Measurements from ENCODE around the gene CSH1.
"Not testable (repeated sequence)": the region's sequence is repeated elsewhere in the genome, so short reads cannot be mapped to it uniquely, and the experiment has no call there.

The CSH1 gene

DNA sequence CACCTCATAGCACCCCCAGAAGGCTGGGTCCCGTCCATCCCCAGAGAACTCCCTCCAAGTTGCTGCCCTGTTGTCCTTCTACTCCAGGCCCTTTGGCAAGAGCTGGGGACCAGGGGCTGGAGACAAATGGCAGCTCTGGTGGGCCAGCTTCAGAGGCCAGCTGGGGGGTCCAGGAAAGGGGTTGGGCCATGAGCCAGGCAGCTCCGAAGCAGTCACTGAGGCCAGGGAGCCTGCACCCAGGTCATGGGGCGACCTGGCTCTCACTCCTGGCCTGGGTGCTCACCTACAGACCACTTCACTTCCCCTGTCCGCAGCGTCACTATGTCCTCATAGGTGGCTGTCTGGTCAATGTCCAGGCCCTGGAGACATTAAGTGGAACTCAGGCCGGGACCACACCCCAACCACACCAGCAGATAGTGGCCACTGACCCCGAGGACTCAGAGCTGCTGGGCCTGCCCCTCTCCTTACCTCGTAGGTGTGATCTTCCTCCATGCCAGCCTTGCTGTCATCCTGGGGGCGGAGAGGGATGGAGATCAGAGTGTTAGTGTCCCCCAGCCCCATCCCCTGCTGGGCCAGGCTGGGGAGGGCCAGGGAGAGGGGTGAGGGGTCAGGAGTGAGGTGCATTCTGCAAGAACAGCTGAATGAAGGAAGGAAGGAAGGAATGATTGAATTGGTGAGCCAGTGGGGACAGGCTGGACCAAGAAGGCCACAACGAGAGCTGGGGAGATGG is 32.8 kb upstream of the CSH1 start:
- DNase-seq (ENCODE audit: low read depth): no peak

DNA sequence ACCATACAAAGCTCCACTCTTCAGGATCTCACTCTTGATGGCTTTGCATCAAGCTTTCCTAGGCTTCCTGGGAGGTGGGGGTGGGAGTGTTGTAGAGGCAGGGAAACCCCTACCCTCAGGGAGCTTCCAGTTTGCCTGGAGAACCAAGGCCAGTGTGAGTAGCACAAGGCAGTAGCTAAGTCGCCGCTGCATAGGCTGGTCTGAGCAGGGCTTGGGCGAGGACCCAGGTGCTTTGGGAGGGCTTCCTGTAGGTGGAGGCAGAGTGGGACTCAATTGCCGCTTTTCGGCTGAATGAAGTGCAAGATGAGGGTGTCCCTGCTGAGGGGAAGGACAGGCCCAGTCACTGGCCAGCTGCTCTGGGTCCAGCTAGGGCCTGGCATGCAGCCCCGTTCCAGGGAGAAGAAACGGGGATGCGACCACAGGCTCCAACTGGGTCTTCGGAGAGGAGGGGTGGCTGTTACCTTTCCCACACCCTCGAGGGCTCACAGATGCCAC is 31.8 kb upstream of the CSH1 start:
- no peak for DNase-seq (ENCODE audit: low read depth)

DNA sequence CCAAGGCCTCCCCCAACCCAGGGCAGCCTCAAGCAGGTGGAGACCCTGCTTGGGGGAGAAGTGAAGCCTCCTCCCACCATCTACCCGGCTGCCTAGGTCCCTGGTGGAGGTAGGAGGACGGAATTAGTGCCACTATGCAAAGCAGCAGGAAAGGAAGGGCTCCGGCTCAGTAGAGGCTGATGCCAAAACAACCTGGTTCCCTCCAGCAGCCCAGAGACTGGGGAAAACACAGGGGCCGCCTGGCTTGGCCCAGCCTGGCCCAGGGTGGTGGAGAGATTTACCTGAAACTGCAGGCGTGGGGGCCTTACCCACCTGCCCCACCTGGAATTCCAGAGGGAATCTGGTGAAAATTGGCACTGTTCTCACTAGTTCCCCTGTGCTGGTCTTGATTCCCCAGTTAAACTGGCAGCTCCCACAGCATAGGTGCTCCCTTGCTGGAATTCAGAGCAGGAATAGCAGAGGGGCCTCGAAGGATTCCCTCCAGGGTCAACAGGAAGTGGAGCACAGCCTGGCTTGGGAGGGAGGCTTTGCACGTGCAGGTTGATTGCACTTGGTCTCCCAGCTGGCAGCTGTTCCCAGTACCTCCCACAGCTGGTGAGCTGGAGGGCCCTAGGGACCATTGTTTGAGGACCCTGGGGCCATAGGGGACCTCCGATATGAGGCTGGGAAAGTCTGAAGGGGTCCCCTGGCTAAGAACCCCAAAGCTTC is 31.2 kb upstream of the CSH1 start:
- no peak for DNase-seq (ENCODE audit: low read depth)

DNA sequence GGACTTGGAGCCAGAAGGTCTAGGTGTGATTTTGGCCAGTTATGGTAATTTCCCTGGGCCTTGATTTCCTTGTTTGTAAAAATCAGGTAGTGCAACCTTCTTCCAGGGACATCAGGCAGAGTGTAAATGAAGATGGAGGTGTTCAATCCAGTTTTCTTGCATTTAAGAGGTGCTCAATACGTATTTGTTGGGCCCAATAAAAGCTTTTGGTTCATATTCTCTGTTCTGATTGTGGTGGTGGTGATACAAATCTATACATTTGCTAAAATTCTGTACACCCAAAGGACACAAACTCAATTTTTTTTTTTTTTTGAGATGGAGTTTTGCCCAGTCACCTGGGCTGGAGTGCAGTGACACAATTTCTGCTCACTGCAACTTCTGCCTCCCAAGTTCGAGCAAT is 29.8 kb upstream of the CSH1 start:
- DNase-seq (ENCODE audit: low read depth): no peak

DNA sequence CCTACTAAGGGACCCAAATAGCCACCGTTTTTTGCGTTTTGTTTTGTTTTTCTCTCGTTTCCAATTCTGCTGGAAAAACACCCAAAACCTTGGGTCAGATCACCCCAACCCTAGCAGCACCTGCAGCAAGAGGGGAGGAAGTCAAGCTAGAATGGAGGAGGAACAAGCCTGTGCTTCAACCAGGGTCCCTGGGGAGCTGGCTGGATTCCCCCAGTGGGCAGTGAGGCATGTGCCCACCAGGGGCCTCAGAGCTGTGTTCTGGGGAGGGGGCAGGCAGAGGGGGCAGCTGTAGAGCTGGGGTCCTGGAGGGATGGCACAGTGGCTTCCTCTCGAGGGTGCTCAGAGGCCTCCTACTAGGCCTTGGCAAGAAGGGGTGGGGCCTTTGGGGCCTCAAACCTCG is 29.2 kb upstream of the CSH1 start:
- DNase-seq (ENCODE audit: low read depth): no peak

DNA sequence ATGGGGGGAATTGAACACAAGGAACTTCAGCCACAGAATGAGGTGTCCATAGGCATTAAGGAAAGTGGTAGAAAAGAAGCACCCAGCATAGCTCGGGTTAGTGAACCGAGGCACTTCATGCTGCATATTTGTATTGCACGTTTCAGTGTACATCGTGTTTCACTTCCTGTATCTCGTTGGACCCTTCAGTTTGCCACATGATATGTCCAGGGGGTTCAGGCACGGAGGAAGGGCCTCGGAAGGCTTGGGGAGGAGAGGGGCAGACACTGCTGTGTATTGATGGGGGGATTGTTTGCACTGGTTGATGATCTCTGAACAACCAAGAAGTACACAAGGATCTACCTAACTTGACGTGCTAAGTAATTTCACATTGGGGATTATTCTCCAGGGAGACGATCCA is 26.0 kb upstream of the CSH1 start:
- DNase-seq (ENCODE audit: low read depth): not testable (repeated sequence)

DNA sequence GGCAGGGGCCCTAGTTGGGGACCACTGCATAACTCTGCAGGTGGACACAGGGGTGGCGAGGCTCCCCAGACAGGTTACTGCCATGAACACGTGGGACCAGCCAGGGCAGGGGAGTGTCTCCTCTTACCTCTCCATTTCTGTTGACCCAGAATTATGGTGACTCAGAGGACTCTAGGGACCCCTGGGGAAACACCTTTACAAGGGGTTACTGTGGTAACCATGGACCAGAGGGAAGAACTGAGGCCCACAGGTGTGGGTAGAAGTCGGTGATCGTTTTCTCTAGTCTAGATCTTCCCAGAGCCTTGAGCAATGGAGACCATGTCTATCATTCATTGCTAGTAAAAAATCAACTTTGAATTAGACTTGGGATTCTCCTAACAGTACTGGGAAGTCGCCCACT is 24.4 kb upstream of the CSH1 start:
- not testable (repeated sequence) for DNase-seq (ENCODE audit: low read depth)

DNA sequence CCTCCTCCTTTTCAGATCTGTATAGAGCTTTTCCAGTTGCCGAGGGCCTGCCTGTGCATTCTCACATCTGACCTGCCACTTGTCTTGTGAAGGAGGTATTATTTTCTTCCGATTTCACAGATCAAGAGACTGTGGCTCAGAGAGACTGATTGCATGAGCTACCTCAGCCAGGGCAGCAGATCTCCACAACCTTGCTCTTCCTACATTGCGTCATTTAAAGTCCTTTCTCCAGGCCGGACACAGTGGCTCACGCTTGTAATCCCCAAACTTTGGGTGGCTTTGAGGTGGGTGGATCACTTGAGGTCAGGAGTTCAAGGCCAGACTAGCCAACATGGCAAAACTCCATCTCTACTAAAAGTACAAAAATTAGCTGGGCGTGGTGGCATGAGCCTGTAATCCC is 23.7 kb upstream of the CSH1 start:
- not testable (repeated sequence) for DNase-seq (ENCODE audit: low read depth)

DNA sequence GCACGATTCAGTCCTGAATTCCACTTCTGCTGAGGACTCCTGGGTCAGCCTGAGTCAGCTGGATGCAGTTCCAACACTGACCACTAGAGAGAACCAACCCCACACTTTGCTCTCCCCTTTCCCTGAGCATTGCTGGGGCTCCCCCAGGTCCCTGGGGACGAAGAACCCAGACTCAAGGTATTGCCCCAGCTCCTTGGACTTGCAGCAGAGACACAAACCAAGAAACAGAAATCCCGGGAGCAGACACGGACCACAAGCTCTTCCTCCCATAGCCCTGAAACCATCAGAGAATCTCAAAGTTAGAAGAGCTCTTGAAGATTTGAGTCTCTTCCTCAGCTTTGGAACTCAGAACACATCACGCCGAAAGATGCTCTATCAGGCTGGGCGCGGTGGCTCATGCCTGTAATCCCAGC is 22.9 kb upstream of the CSH1 start:
- DNase-seq (ENCODE audit: low read depth): peak; percentile 51

DNA sequence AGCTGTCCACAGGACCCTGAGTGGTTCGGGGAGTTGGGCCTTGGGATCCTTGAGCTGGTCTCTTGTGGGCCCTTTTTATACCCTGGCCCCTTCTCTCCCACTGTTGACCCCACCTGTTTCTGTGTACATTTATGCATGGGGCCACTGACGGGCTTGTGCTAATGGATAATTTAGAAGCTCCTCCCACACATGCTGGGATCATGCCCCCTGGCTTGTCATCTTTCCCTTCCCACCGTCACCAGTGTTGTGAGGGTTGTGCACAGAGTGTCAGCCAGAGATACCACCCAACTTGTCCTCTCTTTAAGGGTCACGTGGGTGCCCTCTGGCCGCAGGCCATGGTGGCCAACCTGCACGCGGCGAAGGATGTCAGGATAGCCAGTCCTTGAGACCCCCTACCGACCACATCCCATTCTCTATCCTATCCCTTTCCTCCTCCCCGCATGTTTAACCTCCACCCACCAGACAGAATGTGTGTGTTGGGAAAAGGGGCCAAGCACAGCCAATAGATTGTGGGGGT is 22.5 kb upstream of the CSH1 start, which contains the start of gene GH1:
Gene GH1 (minus strand): TSS at position 51 of the 517 bp plus-strand sequence. CDS start 63 bp downstream, outside the sequence.
- DNase-seq (ENCODE audit: low read depth): not testable (repeated sequence)

DNA sequence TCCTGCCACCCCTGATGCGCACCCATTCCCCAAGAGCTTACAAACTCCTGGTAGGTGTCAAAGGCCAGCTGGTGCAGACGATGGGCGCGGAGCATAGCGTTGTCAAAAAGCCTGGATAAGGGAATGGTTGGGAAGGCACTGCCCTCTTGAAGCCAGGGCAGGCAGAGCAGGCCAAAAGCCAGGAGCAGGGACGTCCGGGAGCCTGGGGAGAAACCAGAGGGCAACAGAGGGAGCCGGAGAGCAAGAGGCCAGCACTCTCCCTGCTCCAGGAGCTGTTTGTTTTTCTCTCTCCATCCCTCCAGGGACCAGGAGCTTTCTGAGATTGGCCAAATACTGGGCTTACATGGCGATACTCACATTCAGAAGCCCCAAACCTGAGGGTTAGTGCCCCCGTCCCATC is 21.9 kb upstream of the CSH1 start:
- DNase-seq (ENCODE audit: low read depth): no peak

DNA sequence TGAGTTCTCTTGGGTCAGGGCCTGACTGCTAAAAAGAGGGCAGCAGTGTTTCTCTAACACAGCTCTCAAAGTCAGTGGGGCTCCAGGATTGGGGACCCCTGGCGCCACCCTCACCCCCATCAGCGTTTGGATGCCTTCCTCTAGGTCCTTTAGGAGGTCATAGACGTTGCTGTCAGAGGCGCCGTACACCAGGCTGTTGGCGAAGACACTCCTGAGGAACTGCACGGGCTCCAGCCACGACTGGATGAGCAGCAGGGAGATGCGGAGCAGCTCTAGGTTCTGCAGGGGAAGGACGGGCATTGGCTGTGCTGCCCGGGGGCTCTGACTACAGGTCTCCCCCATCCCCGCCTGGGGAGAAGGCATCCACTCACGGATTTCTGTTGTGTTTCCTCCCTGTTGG is 21.3 kb upstream of the CSH1 start:
- no peak for DNase-seq (ENCODE audit: low read depth)

DNA sequence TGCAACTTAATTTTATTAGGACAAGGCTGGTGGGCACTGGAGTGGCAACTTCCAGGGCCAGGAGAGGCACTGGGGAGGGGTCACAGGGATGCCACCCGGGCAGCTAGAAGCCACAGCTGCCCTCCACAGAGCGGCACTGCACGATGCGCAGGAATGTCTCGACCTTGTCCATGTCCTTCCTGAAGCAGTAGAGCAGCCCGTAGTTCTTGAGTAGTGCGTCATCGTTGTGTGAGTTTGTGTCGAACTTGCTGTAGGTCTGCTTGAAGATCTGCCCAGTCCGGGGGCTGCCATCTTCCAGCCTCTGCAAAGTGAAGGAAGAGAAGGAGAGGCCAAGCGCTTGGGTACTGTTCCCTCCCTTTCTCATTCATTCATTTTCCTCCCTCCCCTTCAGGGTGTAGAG is 20.8 kb upstream of the CSH1 start:
- not testable (repeated sequence) for DNase-seq (ENCODE audit: low read depth)

DNA sequence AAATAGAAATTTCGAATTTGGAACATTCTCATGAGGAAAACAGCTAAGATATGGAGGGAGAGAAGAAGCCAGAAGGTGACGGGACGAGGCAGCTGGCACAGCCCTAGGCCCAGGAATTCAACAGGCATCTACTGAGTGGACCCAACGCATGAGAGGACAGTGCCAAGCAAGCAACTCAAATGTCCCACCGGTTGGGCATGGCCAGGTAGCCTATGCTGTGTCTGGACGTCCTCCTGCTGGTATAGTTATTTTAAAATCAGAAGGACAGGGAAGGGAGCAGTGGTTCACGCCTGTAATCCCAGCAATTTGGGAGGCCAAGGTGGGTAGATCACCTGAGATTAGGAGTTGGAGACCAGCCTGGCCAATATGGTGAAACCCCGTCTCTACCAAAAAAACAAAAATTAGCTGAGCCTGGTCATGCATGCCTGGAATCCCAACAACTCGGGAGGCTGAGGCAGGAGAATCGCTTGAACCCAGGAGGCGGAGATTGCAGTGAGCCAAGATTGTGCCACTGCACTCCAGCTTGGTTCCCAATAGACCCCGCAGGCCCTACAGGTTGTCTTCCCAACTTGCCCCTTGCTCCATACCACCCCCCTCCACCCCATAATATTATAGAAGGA is 20.3 kb upstream of the CSH1 start:
- no peak for DNase-seq (ENCODE audit: low read depth)

DNA sequence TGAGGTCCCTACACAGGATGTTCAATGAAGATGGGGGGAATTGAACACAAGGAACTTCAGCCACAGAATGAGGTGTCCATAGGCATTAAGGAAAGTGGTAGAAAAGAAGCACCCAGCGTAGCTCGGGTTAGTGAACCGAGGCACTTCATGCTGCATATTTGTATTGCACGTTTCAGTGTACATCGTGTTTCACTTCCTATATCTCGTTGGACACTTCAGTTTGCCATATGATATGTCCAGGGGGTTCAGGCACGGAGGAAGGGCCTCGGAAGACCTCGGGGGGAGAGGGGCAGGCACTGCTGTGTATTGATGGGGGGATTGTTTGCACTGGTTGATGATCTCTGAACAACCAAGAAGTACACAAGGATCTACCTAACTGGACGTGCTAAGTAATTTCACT is 19.4 kb upstream of the CSH1 start:
- DNase-seq (ENCODE audit: low read depth): not testable (repeated sequence)

DNA sequence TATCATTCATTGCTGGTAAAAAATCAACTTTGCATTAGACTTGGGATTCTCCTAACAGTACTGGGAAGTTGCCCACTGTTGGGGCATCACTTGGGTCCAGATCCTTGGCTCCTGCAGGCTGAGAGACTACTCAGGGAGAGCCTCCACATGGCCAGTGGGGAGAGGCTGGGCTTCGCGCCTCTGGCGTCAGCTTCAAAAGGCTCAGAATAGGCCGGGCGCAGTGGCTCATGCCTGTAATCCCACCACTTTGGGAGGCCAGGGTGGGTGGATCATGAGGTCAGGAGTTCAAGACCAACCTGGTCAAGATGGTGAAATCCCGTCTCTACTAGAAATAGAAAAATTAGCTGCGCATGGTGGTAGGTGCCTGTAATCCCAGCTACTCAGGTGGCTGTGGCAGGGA is 18.1 kb upstream of the CSH1 start:
- DNase-seq (ENCODE audit: low read depth): no peak

DNA sequence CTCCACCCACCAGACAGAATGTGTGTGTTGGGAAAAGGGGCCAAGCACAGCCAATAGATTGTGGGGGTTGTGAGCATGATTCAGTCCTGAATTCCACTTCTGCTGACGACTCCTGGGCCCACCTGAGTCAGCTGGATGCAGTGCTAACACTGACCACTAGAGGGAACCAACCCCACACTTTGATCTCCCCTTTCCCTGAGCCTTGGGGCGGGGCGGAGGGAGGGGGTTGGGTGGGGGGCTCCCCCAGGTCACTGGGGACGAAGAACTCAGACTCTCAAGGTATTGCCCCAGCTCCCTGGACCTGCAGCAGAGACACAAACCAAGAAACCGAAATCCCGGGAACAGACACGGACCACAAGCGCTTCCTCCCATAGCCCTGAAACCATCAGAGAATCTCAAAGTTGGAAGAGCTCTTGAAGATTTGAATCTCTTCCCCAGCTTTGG is 15.3 kb upstream of the CSH1 start:
- DNase-seq (ENCODE audit: low read depth): peak; percentile 38

DNA sequence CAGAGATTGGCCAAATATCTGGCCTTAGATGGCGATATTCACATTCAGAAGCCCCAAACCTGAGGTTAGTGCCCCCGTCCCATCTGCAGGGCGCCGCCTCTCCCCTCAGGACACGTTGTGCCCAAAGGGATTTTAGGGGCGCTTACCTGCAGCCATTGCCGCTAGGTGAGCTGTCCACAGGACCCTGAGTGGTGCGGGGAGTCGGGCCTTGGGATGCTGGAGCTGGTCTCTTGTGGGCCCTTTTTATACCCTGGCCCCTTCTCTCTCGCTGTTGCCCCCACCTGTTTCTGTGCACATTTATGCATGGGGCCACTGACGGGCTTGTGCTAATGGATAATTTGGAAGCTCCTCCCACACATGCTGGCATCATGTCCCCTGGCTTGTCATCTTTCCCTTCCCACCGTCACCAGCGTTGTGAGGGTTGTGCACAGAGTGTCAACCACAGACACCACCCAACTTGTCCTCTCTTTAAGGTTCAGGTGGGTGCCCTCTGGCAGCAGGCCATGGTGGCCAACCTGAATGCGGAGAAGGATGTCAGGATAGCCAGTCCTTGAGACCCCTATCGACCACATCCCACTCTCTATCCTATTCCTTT is 14.8 kb upstream of the CSH1 start, which contains the start of gene CSHL1:
Gene CSHL1 (minus strand): TSS at position 218 of the 595 bp plus-strand sequence. CDS start 62 bp downstream, at position 156.
- no peak for DNase-seq (ENCODE audit: low read depth)

DNA sequence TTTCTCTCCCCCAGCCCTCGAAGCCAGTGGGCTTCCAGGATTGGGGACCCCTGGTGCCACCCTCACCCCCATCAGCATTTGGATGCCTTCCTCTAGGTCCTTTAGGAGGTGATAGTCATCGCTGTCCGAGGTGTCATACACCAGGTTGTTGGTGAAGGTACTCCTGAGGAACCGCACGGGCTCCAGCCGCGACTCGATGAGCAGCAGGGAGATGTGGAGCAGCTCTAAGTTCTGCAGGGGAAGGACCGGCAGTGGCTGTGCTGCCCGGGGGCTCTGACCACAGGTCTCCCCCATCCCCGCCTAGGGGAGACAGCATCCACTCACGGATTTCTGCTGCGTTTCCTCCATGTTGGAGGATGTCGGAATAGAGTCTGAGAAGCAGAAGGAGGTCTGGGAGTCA is 13.7 kb upstream of the CSH1 start:
- DNase-seq (ENCODE audit: low read depth): no peak

DNA sequence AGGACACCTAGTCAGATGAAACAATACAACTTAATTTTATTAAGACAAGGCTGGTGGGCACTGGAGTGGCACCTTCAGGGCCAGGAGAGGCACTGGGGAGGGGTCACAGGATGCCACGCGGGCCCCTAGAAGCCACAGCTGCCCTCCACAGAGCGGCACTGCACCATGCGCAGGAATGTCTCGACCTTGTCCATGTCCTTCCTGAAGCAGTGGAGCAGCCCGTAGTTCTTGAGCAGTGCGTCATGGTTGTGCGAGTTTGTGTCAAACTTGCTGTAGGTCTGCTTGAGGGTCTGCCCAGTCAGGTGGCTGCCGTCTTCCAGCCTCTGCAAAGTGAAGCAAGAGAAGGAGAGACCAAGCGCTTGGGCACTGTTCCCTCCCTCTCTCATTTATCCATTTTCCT is 13.2 kb upstream of the CSH1 start:
- not testable (repeated sequence) for DNase-seq (ENCODE audit: low read depth)

DNA sequence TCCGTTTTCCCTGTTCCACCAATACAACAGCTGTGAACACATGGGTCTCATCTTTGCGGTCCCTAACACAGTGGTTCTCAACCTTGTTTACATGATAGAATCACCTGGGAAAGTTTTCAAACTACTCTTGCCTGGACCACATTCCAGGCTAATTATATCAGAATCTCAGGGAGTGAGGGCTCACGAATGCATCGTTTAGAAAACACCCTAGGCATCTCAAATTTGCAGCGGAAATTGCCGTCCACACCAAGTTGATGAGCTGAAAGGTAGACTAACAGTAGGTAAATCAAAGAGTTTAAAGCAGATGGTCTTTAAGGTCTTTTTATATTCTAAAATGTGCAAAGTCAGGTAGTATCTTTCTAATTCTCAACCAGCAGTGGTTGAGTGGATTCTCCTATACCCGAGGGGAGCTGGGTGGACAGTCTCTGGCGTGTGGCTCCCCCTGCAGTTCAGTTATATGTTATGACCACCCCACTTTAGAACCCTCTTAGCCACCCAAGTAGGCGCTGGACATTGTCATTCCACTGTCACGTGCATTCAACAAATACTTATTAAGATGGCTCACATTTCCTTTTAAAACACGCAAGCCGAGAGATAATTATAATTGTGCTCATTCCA is 10.9 kb upstream of the CSH1 start:
- not testable (repeated sequence) for DNase-seq (ENCODE audit: low read depth)

DNA sequence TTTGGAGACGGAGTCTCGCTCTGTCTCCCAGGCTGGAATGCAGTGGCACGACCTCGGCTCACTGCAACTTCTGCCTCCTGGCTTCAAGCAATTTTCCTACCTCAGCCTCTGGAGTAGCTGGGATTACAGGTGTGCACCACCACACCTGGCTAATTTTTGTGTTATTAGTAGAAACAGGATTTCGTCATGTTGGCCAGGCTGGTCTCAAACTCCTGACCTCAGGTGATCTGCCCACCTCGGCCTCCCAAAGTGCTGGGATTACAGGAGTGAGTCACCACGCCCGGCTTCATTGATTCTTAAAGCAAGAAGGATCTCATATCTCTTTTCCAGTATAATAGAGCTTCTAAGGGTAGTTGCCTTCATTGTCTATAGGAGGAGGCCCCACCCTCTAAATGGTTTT is 8.4 kb upstream of the CSH1 start:
- not testable (repeated sequence) for DNase-seq (ENCODE audit: low read depth)
